Activated CD8-positive, alpha-beta memory T cell treated with anti-CD3 and anti-CD28 coated beads for 48 hours (primary cell): ENCODE data around the gene HDAC4.

Source experiments
- DNase-seq, 3 experiments: peaks; one replicate each; pipeline ENCODE4 v3.0.0-alpha.2; 2020; ENCODE audit warnings: low read depth in 2 of 3, low spot score in 2 of 3

Gene HDAC4

GRCh38 chr2:239161711-239162140 lies 239.1 kb downstream of the HDAC4 start:
- no peak for DNase-seq

- no peak for DNase-seq
These were observed 240.3 kb downstream of the HDAC4 start for GRCh38 chr2:239160226-239161143.

- DNase-seq: no peak
These were observed 241.3 kb downstream of the HDAC4 start for GRCh38 chr2:239159476-239159911.

- no peak for DNase-seq
These were observed 242.0 kb downstream of the HDAC4 start for GRCh38 chr2:239158641-239159475.

GRCh38 chr2:239157771-239158170 lies 243.0 kb downstream of the HDAC4 start:
- DNase-seq: no peak

- no peak for DNase-seq
These were observed 243.6 kb downstream of the HDAC4 start for GRCh38 chr2:239157269-239157668.

GRCh38 chr2:239156516-239157265 lies 244.1 kb downstream of the HDAC4 start:
- no peak for DNase-seq

GRCh38 chr2:239155806-239156480 lies 244.9 kb downstream of the HDAC4 start:
- DNase-seq: no peak

GRCh38 chr2:239154971-239155805 lies 245.6 kb downstream of the HDAC4 start:
- no peak for DNase-seq

GRCh38 chr2:239153806-239154591 lies 246.8 kb downstream of the HDAC4 start:
- DNase-seq: no peak

GRCh38 chr2:239152916-239153305 lies 247.9 kb downstream of the HDAC4 start:
- no peak for DNase-seq

- no peak for DNase-seq
These were observed 248.4 kb downstream of the HDAC4 start for GRCh38 chr2:239152239-239152915.

- DNase-seq: no peak
These were observed 249.4 kb downstream of the HDAC4 start for GRCh38 chr2:239151201-239152131.

GRCh38 chr2:239150125-239151011 lies 250.5 kb downstream of the HDAC4 start:
- no peak for DNase-seq

- no peak for DNase-seq
These were observed 251.3 kb downstream of the HDAC4 start for GRCh38 chr2:239149501-239149900.

GRCh38 chr2:239148495-239149200 lies 252.2 kb downstream of the HDAC4 start:
- DNase-seq: no peak
